H1 (cell line): ENCODE data around the gene PLA2G4E. TPM values are rescaled to one million over a fixed set of nuclear protein-coding genes. Genes with fewer than 3 reads are reported as not detected.

ENCODE experiments used
- CTCF ChIA-PET: fragments of 300-600 bp; sonication (Branson Sonifier 250); formaldehyde crosslinking; loops from one replicate; lab custom pipeline; 2021; ENCODE audit not compliant: partially characterized antibody; lab: Charles Lee
- POLR2A ChIA-PET: fragments of 300-600 bp; sonication (Branson Sonifier 250); formaldehyde crosslinking; loops from one replicate; lab custom pipeline; 2021; ENCODE audit warnings: inconsistent platforms; ENCODE audit not compliant: partially characterized antibody; lab: Charles Lee
- DNase-seq, 2 experiments: peaks; one replicate each; pipeline versions ENCODE4 v3.0.0 to v3.0.0-alpha.2; 2010 to 2022; ENCODE audit warnings: low spot score in 2 of 2, low read depth in 1 of 2, mixed read lengths in 1 of 2
- FAIRE-seq: peaks from 2 replicates; lab custom pipeline; 2011; peaks lifted over from hg19 to GRCh38; lab: Jason Lieb, UNC
- H2AFZ ChIP-seq: 2 replicates; pipeline ENCODE4 v1.8.1; 2012; ENCODE audit warnings: low read length, inconsistent platforms
- H2AK5ac ChIP-seq: 2 replicates; pipeline ENCODE4 v1.6.1; 2013; ENCODE audit warnings: low read depth, low read length
- H2BK120ac ChIP-seq: replicated peaks from 2 replicates; pipeline ENCODE3; 2013; ENCODE audit warnings: low read depth, low read length, inconsistent platforms
- H2BK12ac ChIP-seq: 2 replicates; pipeline ENCODE4 v1.6.1; 2013; ENCODE audit warnings: low read depth, low read length
- H2BK15ac ChIP-seq: 2 replicates; pipeline ENCODE4 v1.6.1; 2013; ENCODE audit warnings: low read length
- H2BK20ac ChIP-seq: 2 replicates; pipeline ENCODE4 v1.6.1; 2013; ENCODE audit warnings: low read length
- H2BK5ac ChIP-seq: 2 replicates; pipeline ENCODE4 v1.6.1; 2013; ENCODE audit warnings: low read depth, low read length
- H3K14ac ChIP-seq: 2 replicates; pipeline ENCODE4 v1.6.1; 2013; ENCODE audit warnings: inconsistent platforms; ENCODE audit not compliant: insufficient read length
- H3K18ac ChIP-seq: 2 replicates; pipeline ENCODE4 v1.6.1; 2013; ENCODE audit warnings: low read length; ENCODE audit errors: extremely low read depth
- H3K23ac ChIP-seq: 2 replicates; pipeline ENCODE4 v1.6.1; 2013; ENCODE audit warnings: inconsistent platforms; ENCODE audit not compliant: insufficient read length
- H3K23me2 ChIP-seq: 2 replicates; pipeline ENCODE4 v1.6.1; 2013; ENCODE audit warnings: low read depth, low read length
- H3K27ac ChIP-seq: 2 replicates; pipeline ENCODE4 v1.6.1; 2011; ENCODE audit warnings: low read depth, low read length, inconsistent platforms
- H3K27me3 ChIP-seq, 4 experiments: replicated peaks in 1 of 4; 1 replicate in 1 of 4; 2 replicates in 3 of 4; pipeline versions ENCODE4 v1.6.1 to v1.8.1; 2011 to 2013; ENCODE audit warnings: low read length in 3 of 4, mild to moderate bottlenecking in 3 of 4, inconsistent platforms in 2 of 4, mixed read lengths in 2 of 4, moderate library complexity in 1 of 4; ENCODE audit not compliant: control insufficient read depth in 3 of 4, insufficient read depth in 3 of 4; ENCODE audit errors: extremely low read depth in 1 of 4
- H3K36me3 ChIP-seq, 4 experiments: 2 replicates each; pipeline versions ENCODE4 v1.6.1 to v1.8.1; 2011 to 2013; ENCODE audit warnings: mild to moderate bottlenecking in 4 of 4, low read length in 3 of 4, moderate library complexity in 2 of 4, control low read depth in 1 of 4, inconsistent platforms in 1 of 4; ENCODE audit not compliant: insufficient read depth in 4 of 4, control insufficient read depth in 2 of 4
- H3K4ac ChIP-seq: replicated peaks from 2 replicates; pipeline ENCODE3; 2013; ENCODE audit warnings: low read length, low read depth, mixed read lengths, inconsistent platforms; ENCODE audit not compliant: insufficient read length
- H3K4me1 ChIP-seq, 4 experiments: replicated peaks in 1 of 4; 1 replicate in 1 of 4; 2 replicates in 3 of 4; pipeline versions ENCODE4 v1.6.1 to v1.8.1; 2011 to 2013; ENCODE audit warnings: low read length in 3 of 4, inconsistent platforms in 2 of 4, mixed read lengths in 1 of 4; ENCODE audit not compliant: insufficient read depth in 4 of 4, control insufficient read depth in 3 of 4
- H3K4me2 ChIP-seq, 2 experiments: 2 replicates each; pipeline versions ENCODE4 v1.6.1 to v1.8.1; 2011 to 2013; ENCODE audit warnings: low read depth in 2 of 2, low read length in 2 of 2, control low read depth in 1 of 2, inconsistent platforms in 1 of 2, mild to moderate bottlenecking in 1 of 2; ENCODE audit not compliant: insufficient read depth in 1 of 2
- H3K4me3 ChIP-seq, 4 experiments: fragments of 200-600, 300-600 bp in 1 of 4; sonication (generic), shearing (Covaris generic), sonication (Bioruptor Twin) in 1 of 4; 2 replicates each; pipeline versions ENCODE4 v1.5.1 to v1.8.1; 2011 to 2016; ENCODE audit warnings: low read length in 4 of 4, low read depth in 3 of 4, control low read depth in 2 of 4, inconsistent platforms in 2 of 4, mild to moderate bottlenecking in 2 of 4, mixed read lengths in 1 of 4, moderate library complexity in 1 of 4; ENCODE audit not compliant: insufficient read depth in 2 of 4; ENCODE audit errors: extremely low read depth in 1 of 4
- H3K56ac ChIP-seq: replicated peaks from 2 replicates; pipeline ENCODE3; 2013; ENCODE audit warnings: low read depth, mild to moderate bottlenecking, mixed read lengths, low read length, inconsistent platforms; ENCODE audit not compliant: insufficient read length
- H3K79me1 ChIP-seq: 2 replicates; pipeline ENCODE4 v1.6.1; 2013; ENCODE audit warnings: low read depth, low read length, control low read depth
- H3K79me2 ChIP-seq, 2 experiments: 2 replicates each; pipeline versions ENCODE4 v1.6.1 to v1.8.1; 2012 to 2013; ENCODE audit warnings: low read length in 2 of 2, mild to moderate bottlenecking in 2 of 2, inconsistent platforms in 1 of 2; ENCODE audit not compliant: insufficient read depth in 2 of 2, control insufficient read depth in 1 of 2
- H3K9ac ChIP-seq, 4 experiments: replicated peaks in 1 of 4; 1 replicate in 1 of 4; 2 replicates in 3 of 4; pipeline versions ENCODE4 v1.6.1 to v1.8.1; 2011 to 2013; ENCODE audit warnings: low read depth in 3 of 4, low read length in 3 of 4, control low read depth in 2 of 4, mild to moderate bottlenecking in 2 of 4, moderate library complexity in 2 of 4, inconsistent platforms in 1 of 4; ENCODE audit errors: extremely low read depth in 1 of 4
- H3K9me3 ChIP-seq, 2 experiments: 2 replicates each; pipeline versions ENCODE4 v1.6.1 to v1.8.1; 2012 to 2013; ENCODE audit warnings: mild to moderate bottlenecking in 2 of 2, moderate library complexity in 2 of 2, control low read depth in 1 of 2, inconsistent platforms in 1 of 2, low read depth in 1 of 2, low read length in 1 of 2, mixed read lengths in 1 of 2; ENCODE audit not compliant: insufficient read depth in 2 of 2
- H4K20me1 ChIP-seq, 2 experiments: replicated peaks in 1 of 2; 2 replicates each; pipeline versions ENCODE3 to v1.8.1; 2011 to 2013; ENCODE audit warnings: inconsistent platforms in 2 of 2, low read length in 2 of 2, mild to moderate bottlenecking in 1 of 2; ENCODE audit not compliant: insufficient read depth in 2 of 2, control insufficient read depth in 1 of 2
- H4K5ac ChIP-seq: 2 replicates; pipeline ENCODE4 v1.6.1; 2013; ENCODE audit warnings: low read length, low read depth, mixed read lengths, inconsistent platforms; ENCODE audit not compliant: insufficient read length
- H4K8ac ChIP-seq: 2 replicates; pipeline ENCODE4 v1.8.0; 2013; ENCODE audit warnings: mild to moderate bottlenecking, moderate library complexity, low read length, inconsistent platforms; ENCODE audit not compliant: insufficient read depth; ENCODE audit errors: extremely low read depth
- H4K91ac ChIP-seq: replicated peaks from 2 replicates; pipeline ENCODE3; 2013; ENCODE audit warnings: low read length, mixed read lengths, inconsistent platforms; ENCODE audit not compliant: insufficient read length
- ASH2L ChIP-seq: fragments of 200-600, 300-600 bp; sonication (generic); IDR thresholded peaks from one replicate; pipeline ENCODE4 v1.7.1; 2017; ENCODE audit warnings: low read length
- BRCA1 ChIP-seq: IDR thresholded peaks from 2 replicates; pipeline ENCODE4 v1.6.1; 2012; ENCODE audit warnings: low read depth, low read length, improper control_type of control experiment
- CHD2 ChIP-seq: IDR thresholded peaks from 2 replicates; pipeline ENCODE4 v1.6.1; 2012; ENCODE audit warnings: low read length, improper control_type of control experiment
- CTBP2 ChIP-seq: IDR thresholded peaks from 2 replicates; pipeline ENCODE4 v1.7.0; 2011; ENCODE audit warnings: borderline replicate concordance, mild to moderate bottlenecking, moderate library complexity, mixed read lengths, low read length; ENCODE audit not compliant: insufficient read depth, insufficient read length
- E2F6 ChIP-seq: IDR thresholded peaks from 2 replicates; pipeline ENCODE4 v1.6.1; 2012; ENCODE audit warnings: inconsistent platforms
- EP300 ChIP-seq, 2 experiments: IDR thresholded peaks; 1 replicate in 1 of 2; 2 replicates in 1 of 2; pipeline ENCODE4 v1.6.1; 2011 to 2012; ENCODE audit warnings: low read depth in 2 of 2, low read length in 2 of 2, mild to moderate bottlenecking in 2 of 2, borderline replicate concordance in 1 of 2, inconsistent platforms in 1 of 2, moderate library complexity in 1 of 2
- KDM1A ChIP-seq: fragments of 200-600, 300-600 bp; sonication (generic); IDR thresholded peaks from 2 replicates; pipeline ENCODE4 v1.7.1; 2016; ENCODE audit warnings: mild to moderate bottlenecking, low read length, borderline replicate concordance
- KDM4A ChIP-seq: IDR thresholded peaks from one replicate; pipeline ENCODE4 v1.7.1; 2012; ENCODE audit warnings: low read depth, mild to moderate bottlenecking, moderate library complexity, low read length, inconsistent platforms; ENCODE audit not compliant: severe bottlenecking
- NRF1 ChIP-seq: IDR thresholded peaks from 2 replicates; pipeline ENCODE4 v1.6.1; 2011; ENCODE audit warnings: mild to moderate bottlenecking, low read depth, low read length, improper control_type of control experiment
- SP4 ChIP-seq: IDR thresholded peaks from 2 replicates; pipeline ENCODE4 v1.6.1; 2012; ENCODE audit warnings: low read length, inconsistent platforms
- YY1 ChIP-seq: IDR thresholded peaks from 2 replicates; pipeline ENCODE4 v1.6.1; 2011; ENCODE audit warnings: low read depth, mild to moderate bottlenecking, low read length
- WGBS, 2 experiments: shearing (Covaris generic) in 1 of 2; methylation state at CpG; one replicate each; pipeline versions ENCODE4 v1.1.6 to v1.1.7; 2013 to 2015; ENCODE audit warnings: low lambda C conversion rate in 2 of 2, mixed read lengths in 2 of 2, inconsistent platforms in 1 of 2, low coverage in 1 of 2, missing lambda C conversion rate in 1 of 2; ENCODE audit not compliant: insufficient replicate concordance in 2 of 2, insufficient coverage in 1 of 2, insufficient read length in 1 of 2; ENCODE audit errors: extremely low coverage in 1 of 2, missing lambda C conversion rate in 1 of 2; 5-methylcytosine and 5-hydroxymethylcytosine counted together
- polyA plus RNA-seq, 7 experiments: library from polyadenylated mRNA; depleted of rRNA in 3 of 7; stranded (reverse) in 5 of 7; unstranded in 2 of 7; fragments of >200 nt in 5 of 7; fragments of 200-250 nt in 2 of 7; gene quantifications; 1 replicate in 5 of 7; 2 replicates in 1 of 7; 4 replicates in 1 of 7; pipeline versions ENCODE4 v1.2.1 to v1.2.3, GENCODE V29; 2011 to 2013; ENCODE audit warnings: missing spikeins in 2 of 7, mixed read lengths in 2 of 7
- total RNA-seq: library from RNA; stranded (reverse); fragmentation: NEBNext Ultra II Directional; extraction: Animal tissue kit (Norgen Biotek cat#: 25700); gene quantifications from 2 replicates; pipeline ENCODE4 v1.2.1, GENCODE V29; 2021

The PLA2G4E gene
- total and polyA plus RNA-seq, 2 of the 8 experiments (the other 6 are each of a cell fraction or from before 2014, with no cell fraction given): 0.03 TPM; not detected in 1

- Histone ChIP-seq H3K14ac (no peak overlapping the region), H3K79me2 (no peaks in the 10 kb centered on the region), H4K91ac (no peak overlapping the region), H3K79me1 (peaks cover 9% of the 10 kb centered on the region), H3K9ac (no peak overlapping the region), H4K5ac (no peak overlapping the region), H3K27me3 (no peaks in the 10 kb centered on the region), H3K56ac (no peak overlapping the region), H3K36me3 (no peaks in the 10 kb centered on the region), H3K23me2 (no peaks in the 10 kb centered on the region), H2BK20ac (no peak overlapping the region), H4K8ac (no peak overlapping the region), H3K18ac (no peak overlapping the region), H3K27ac (no peak overlapping the region), H3K4me2 (no peak overlapping the region), H3K4me3 (no peak overlapping the region), H2AFZ (no peak overlapping the region), H4K20me1 (peaks cover 2 to 8% of the 10 kb centered on the region in 2 experiments), H3K4ac (no peak overlapping the region), H2BK120ac (no peak overlapping the region), H2BK5ac (no peak overlapping the region), H2BK12ac (no peak overlapping the region), H3K23ac (no peak overlapping the region), H3K4me1 (peaks cover 4 to 9% (median 8%) of the 10 kb centered on the region in 4 experiments), H3K9me3 (no peaks in the 10 kb centered on the region), H2AK5ac (no peak overlapping the region), H2BK15ac (no peak overlapping the region)
- CTCF ChIA-PET: interaction anchor here (1.8 kb wide), 1 partner anchor 27 kb away, joined by 7 read pairs; no protein-coding TSS in a partner anchor
- DNase-seq (no peak), FAIRE-seq (no peak)
- WGBS, 2 experiments: 89% methylated on average over 9 of the region's 9 CpGs; no CpG with 5 or more reads in 1 of the 2 experiments
- TF ChIP-seq YY1 (no peak), CTBP2 (no peak), SP4 (no peak), E2F6 (no peak), EP300 (IDR thresholded peaks at IDR 0.05; ENCODE audit: borderline replicate concordance in 1 of 2, low read depth in 2 of 2, low read length in 2 of 2) (no peak), NRF1 (no peak), KDM1A (no peak), ASH2L (no peak), CHD2 (no peak), BRCA1 (no peak), KDM4A (no peak)
- POLR2A ChIA-PET: no interaction called here
Measured at GRCh38 chr15:41932101-41932500, 88.7 kb downstream of the PLA2G4E start.
